DND-41 (cell line): ENCODE measurements around the gene CACNA1E.

Source experiments
- CTCF ChIP-seq: IDR thresholded peaks from 2 replicates; pipeline ENCODE4 v1.5.1; 2012; ENCODE audit warnings: borderline replicate concordance, low read length, moderate library complexity, mild to moderate bottlenecking; ENCODE audit not compliant: poor library complexity, severe bottlenecking; ENCODE audit errors: extremely low read depth
- EZH2 ChIP-seq: IDR thresholded peaks from 3 replicates; pipeline ENCODE4 v1.6.1; 2012; ENCODE audit warnings: borderline replicate concordance, low read depth, mild to moderate bottlenecking, moderate library complexity, low read length, inconsistent platforms; ENCODE audit not compliant: severe bottlenecking

- TF ChIP-seq CTCF (no peak), EZH2 (no peak)
These were observed 48.1 kb downstream of the CACNA1E start for GRCh38 chr1:181531441-181531840.
